Heart left ventricle (tissue), 16 donors: ENCODE data around the gene EMP2. TPM values are rescaled to one million over a fixed set of nuclear protein-coding genes. Genes with fewer than 3 reads are reported as not detected.

ENCODE experiments used
- ATAC-seq, 4 donors: fragments of 200-7000 bp; cut with Tn5 transposase; one replicate each; pipeline ENCODE4 v1.9.1; 2020 to 2022; ENCODE audit warnings: moderate library complexity in 4 of 4, mild to moderate bottlenecking in 3 of 4, moderate number of reproducible peaks in 1 of 4
- DNase-seq, 5 donors: peaks; one replicate each; pipeline ENCODE4 v3.0.0-alpha.2; 2020
- H3K27ac ChIP-seq, 12 donors: fragments of 200-600 bp; sonication (generic) in 4 of 12; one replicate each; pipeline versions ENCODE4 v1.5.0 to v1.8.0; 2016 to 2022; ENCODE audit warnings: mild to moderate bottlenecking in 2 of 12
- H3K27me3 ChIP-seq, 9 donors: fragments of 200-600 bp; sonication (generic) in 2 of 9; one replicate each; pipeline versions ENCODE4 v1.5.1 to v1.8.0; 2016 to 2022; ENCODE audit warnings: mild to moderate bottlenecking in 3 of 9
- H3K36me3 ChIP-seq, 9 donors: fragments of 200-600 bp; sonication (generic) in 2 of 9; one replicate each; pipeline versions ENCODE4 v1.5.0 to v1.8.0; 2018 to 2022; ENCODE audit warnings: mild to moderate bottlenecking in 2 of 9
- H3K4me1 ChIP-seq, 12 donors: fragments of 200-600 bp; sonication (generic) in 4 of 12; one replicate each; pipeline versions ENCODE4 v1.5.0 to v1.8.0; 2016 to 2022; ENCODE audit warnings: mild to moderate bottlenecking in 3 of 12
- H3K4me3 ChIP-seq, 12 donors: fragments of 200-600 bp; sonication (generic) in 4 of 12; one replicate each; pipeline versions ENCODE4 v1.5.0 to v1.8.0; 2017 to 2022; ENCODE audit warnings: mild to moderate bottlenecking in 9 of 12, moderate library complexity in 4 of 12
- H3K9me3 ChIP-seq, 12 donors: fragments of 200-600 bp; sonication (generic) in 4 of 12; one replicate each; pipeline versions ENCODE4 v1.5.0 to v1.8.0; 2016 to 2022; ENCODE audit warnings: mild to moderate bottlenecking in 1 of 12
- CTCF ChIP-seq, 12 donors: fragments of 200-600 bp; sonication (generic) in 4 of 12; IDR thresholded peaks; one replicate each; pipeline versions ENCODE4 v1.5.0 to v1.8.0; 2018 to 2022; ENCODE audit warnings: antibody characterized with exemption in 12 of 12, mild to moderate bottlenecking in 5 of 12
- POLR2A ChIP-seq, 2 donors: fragments of 450-650 bp; IDR thresholded peaks; one replicate each; pipeline ENCODE4 v1.6.1; 2017; ENCODE audit warnings: antibody characterized with exemption in 2 of 2, mild to moderate bottlenecking in 2 of 2, moderate library complexity in 2 of 2
- WGBS, 4 donors: extraction: QIAGEN DNeasy Blood & Tissue Kit in 2 of 4; methylation state at CpG; one replicate each; pipeline versions ENCODE4 v1.1.5 to v1.1.7; 2013 to 2018; 5-methylcytosine and 5-hydroxymethylcytosine counted together
- intact Hi-C, 10 donors: fragments of 100-400 bp; cut with DNase I; formaldehyde crosslinking; loops; one replicate each; pipeline versions ENCODE4 v1.11.1 to v1.14.2; 2022
- polyA plus RNA-seq, 2 donors: library from polyadenylated mRNA; stranded (reverse); fragments of 200-250 nt; gene quantifications; one replicate each; pipeline ENCODE4 v1.2.3, GENCODE V29; 2013
- total RNA-seq, 9 donors: library from RNA; depleted of rRNA in 2 of 9; stranded (reverse); fragments of >200 nt in 2 of 9; fragmentation: NEBNext Ultra II Directional in 3 of 9; extraction: Animal tissue kit (Norgen Biotek cat#: 25700) in 3 of 9; gene quantifications; one replicate each; pipeline versions ENCODE4 v1.1.0 to v1.2.4, GENCODE V29; 2016 to 2023
- donor health status: ischemic (EF 13 %, LVEDD 7.1; RV severe dilation, severe dysfunction).
- donor health status: healthy with polysubstance abuse.
- donor health status: DM: no; HTN: yes; CAD: no.
- donor health status: DM: no; HTN: no; CAD: no.
- donor health status: ischemic (EF 25% LVEDD 6.9; RV normal size, moderate dysfunction).
- donor health status: ischemic (EF 25% LVEDD 5.7; RV mildly dilated, moderate dysfunction).
- donor health status: healthy.
- donor health status: DM: yes; HTN: yes; CAD: no.
- donor health status: ischemic (EF 35%, LVEDD 5.7; RV mildly dilated, moderate dysfunction).
- donor health status: nonischemic (EF 11% LVEDD 7.7; RV severe dilation, severe dysfunction).
- donor health status: DM: yes; HTN: yes; CAD: no.
- donor health status: PGD.
- donor health status: ischemic (EF 29% LVEDD 5.4; RV normal size, mild dysfunction).
- donor health status: nonischemic (EF 23%, LVEDD 6.1; RV moderate dilation, normal function).

EMP2 gene
- total and polyA plus RNA-seq, 11 donors = 34.5 to 103 (median 61.3) TPM

- Histone ChIP-seq H3K27me3 (no peaks in the 10 kb centered on the region), H3K27ac (no peak overlapping the region), H3K4me1 (peaks cover 0 to 5% (median 0%) of the 10 kb centered on the region in 12 donors), H3K4me3 (no peak overlapping the region), H3K9me3 (no peaks in the 10 kb centered on the region), H3K36me3 (peaks cover 0 to 8% (median 0%) of the 10 kb centered on the region in 9 donors)
- TF ChIP-seq CTCF (IDR thresholded peaks at IDR 0.05) (no peak), POLR2A (IDR thresholded peaks at IDR 0.05) (no peak)
- ATAC-seq (no peak), DNase-seq (no peak)
- 91 to 96% (median 93%) methylated on average over 6 of the region's 6 CpGs for WGBS, 4 donors
- intact Hi-C loops = loop anchor here in 1 of 10 donors (10.0 kb wide), 1 partner anchor 58 kb away; no protein-coding TSS in a partner anchor
Observed at GRCh38 chr16:10502776-10503175, 77.6 kb downstream of the EMP2 start.

- 75 to 97% (median 95%) methylated on average over 2 of the region's 2 CpGs for WGBS, 4 donors
- H3K36me3 ChIP-seq = peaks cover 0 to 6% (median 0%) of the 10 kb centered on the region in 9 donors
- DNase-seq (no peak), ATAC-seq (no peak)
- H3K9me3 ChIP-seq = no peaks in the 10 kb centered on the region
- H3K27me3 ChIP-seq = no peaks in the 10 kb centered on the region
- no peak overlapping the region for H3K27ac ChIP-seq
- H3K4me3 ChIP-seq = no peak overlapping the region
- TF ChIP-seq POLR2A (IDR thresholded peaks at IDR 0.05) (no peak), CTCF (IDR thresholded peaks at IDR 0.05) (no peak)
- H3K4me1 ChIP-seq = peaks cover 0 to 5% (median 0%) of the 10 kb centered on the region in 12 donors
- intact Hi-C loops = loop anchor here in 1 of 10 donors (10.0 kb wide), 1 partner anchor 56 kb away; no protein-coding TSS in a partner anchor
Observed at GRCh38 chr16:10501016-10501607, 79.3 kb downstream of the EMP2 start.

- TF ChIP-seq CTCF (IDR thresholded peaks at IDR 0.05) (no peak), POLR2A (IDR thresholded peaks at IDR 0.05) (no peak)
- DNase-seq = no peak
- intact Hi-C loops = loop anchor here in 1 of 10 donors (10.0 kb wide), 1 partner anchor 56 kb away; no protein-coding TSS in a partner anchor
- Histone ChIP-seq H3K4me1 (peaks cover 0 to 5% (median 0%) of the 10 kb centered on the region in 12 donors), H3K27ac (no peak overlapping the region), H3K4me3 (no peak overlapping the region), H3K36me3 (peaks cover 0 to 6% (median 0%) of the 10 kb centered on the region in 9 donors), H3K27me3 (no peaks in the 10 kb centered on the region), H3K9me3 (peaks cover 0 to 5% (median 0%) of the 10 kb centered on the region in 12 donors)
- WGBS, 4 donors = 94 to 98% (median 98%) methylated on average over 3 of the region's 3 CpGs
- no peak for ATAC-seq
Observed at GRCh38 chr16:10500582-10500981, 79.8 kb downstream of the EMP2 start.

GRCh38 chr16:10497132-10498101, 83.0 kb downstream of the EMP2 start:
- no peak for DNase-seq
- 88 to 94% (median 90%) methylated on average over 13 of the region's 13 CpGs for WGBS, 4 donors
- Histone ChIP-seq H3K36me3 (peaks cover 0 to 6% (median 0%) of the 10 kb centered on the region in 9 donors), H3K4me3 (no peak overlapping the region), H3K27ac (no peak overlapping the region), H3K9me3 (peaks cover 0 to 16% (median 2%) of the 10 kb centered on the region in 12 donors), H3K4me1 (no peaks in the 10 kb centered on the region), H3K27me3 (no peaks in the 10 kb centered on the region)
- no peak for ATAC-seq
- intact Hi-C loops = no loop called here
- TF ChIP-seq POLR2A (IDR thresholded peaks at IDR 0.05) = no peak
